Measurements from ENCODE around the gene SOS2.

GRCh38 chr14:50242566-50243310 is 11.4 kb upstream of the SOS2 start:
- TF ChIP-seq CTCF (IDR thresholded peaks at IDR 0.05) (no peak), POLR2A (IDR thresholded peaks at IDR 0.05) (no peak)
